ENCODE measurements around the gene NCSTN. TPM values are rescaled to one million over a fixed set of nuclear protein-coding genes. Genes with fewer than 3 reads are reported as not detected.

The NCSTN gene
- total and polyA plus RNA-seq, 4 donors, result 17.0 to 67.3 (median 53.1) TPM

- Histone ChIP-seq H3K4me3 (ENCODE audit: low read length in 2 of 2) (no peak overlapping the region), H3K4me1 (ENCODE audit: control insufficient read depth in 1 of 2, insufficient read depth in 2 of 2, low read length in 2 of 2) (no peaks in the 10 kb centered on the region), H3K36me3 (ENCODE audit: control insufficient read depth in 1 of 2, insufficient read depth in 2 of 2, low read length in 1 of 2) (no peaks in the 10 kb centered on the region), H3K9me3 (ENCODE audit: control insufficient read depth, low read length) (no peaks in the 10 kb centered on the region), H3K27ac (ENCODE audit: low read depth in 1 of 2, low read length in 2 of 2) (no peak overlapping the region), H3K27me3 (ENCODE audit: control insufficient read depth in 1 of 2, insufficient read depth in 2 of 2, low read length in 1 of 2) (peaks cover 0 to 2% of the 10 kb centered on the region in 2 donors)
- ATAC-seq (ENCODE audit: low FRiP score) (no peak), DNase-seq (no peak)
- 86 to 90% methylated on average over 3 of the region's 3 CpGs for WGBS, 2 donors
- intact Hi-C loops (cut with DNase I), result no loop called here
Observed at GRCh38 chr1:160403244-160403643, 60.1 kb downstream of the NCSTN start.

DNA sequence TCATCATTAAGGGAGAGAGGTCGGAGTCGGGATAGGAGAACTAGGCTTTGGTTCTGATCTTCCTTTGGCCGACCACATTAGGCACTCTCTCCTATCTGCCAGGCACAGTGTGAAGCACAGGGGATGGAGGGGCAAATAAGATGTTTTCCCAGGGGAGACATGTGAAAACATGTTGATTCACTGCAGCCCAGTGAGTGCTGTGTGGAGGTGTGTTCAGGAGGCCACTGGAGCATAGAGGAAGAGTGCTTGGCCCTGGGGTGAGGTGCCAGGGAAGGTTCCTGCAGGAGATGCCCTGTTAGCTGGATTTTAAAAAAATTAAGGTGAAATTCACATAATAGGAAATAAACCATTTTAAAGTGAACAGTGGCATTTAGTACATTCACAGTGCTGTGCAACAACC lies 60.9 kb downstream of the NCSTN start:
- Histone ChIP-seq H3K9me3 (ENCODE audit: control insufficient read depth, low read length) (no peaks in the 10 kb centered on the region), H3K27ac (ENCODE audit: low read depth in 1 of 2, low read length in 2 of 2) (no peak overlapping the region), H3K36me3 (ENCODE audit: control insufficient read depth in 1 of 2, insufficient read depth in 2 of 2, low read length in 1 of 2) (no peaks in the 10 kb centered on the region), H3K27me3 (ENCODE audit: control insufficient read depth in 1 of 2, insufficient read depth in 2 of 2, low read length in 1 of 2) (peaks cover 0 to 2% of the 10 kb centered on the region in 2 donors), H3K4me3 (ENCODE audit: low read length in 2 of 2) (no peak overlapping the region), H3K4me1 (ENCODE audit: control insufficient read depth in 1 of 2, insufficient read depth in 2 of 2, low read length in 2 of 2) (no peaks in the 10 kb centered on the region)
- WGBS, 2 donors, result 93% methylated on average over 3 of the region's 3 CpGs
- intact Hi-C loops (cut with DNase I), result no loop called here
- no peak for DNase-seq
- no peak for ATAC-seq (ENCODE audit: low FRiP score)

- no peaks in the 10 kb centered on the region for H3K36me3 ChIP-seq (ENCODE audit: control insufficient read depth in 1 of 2, insufficient read depth in 2 of 2, low read length in 1 of 2)
- H3K4me1 ChIP-seq (ENCODE audit: control insufficient read depth in 1 of 2, insufficient read depth in 2 of 2, low read length in 2 of 2), result no peaks in the 10 kb centered on the region
- no peak overlapping the region for H3K27ac ChIP-seq (ENCODE audit: low read depth in 1 of 2, low read length in 2 of 2)
- intact Hi-C loops (cut with DNase I), result no loop called here
- H3K27me3 ChIP-seq (ENCODE audit: control insufficient read depth in 1 of 2, insufficient read depth in 2 of 2, low read length in 1 of 2), result peaks cover 0 to 2% of the 10 kb centered on the region in 2 donors
- DNase-seq (no peak), ATAC-seq (ENCODE audit: low FRiP score) (no peak)
- no peak overlapping the region for H3K4me3 ChIP-seq (ENCODE audit: low read length in 2 of 2)
- H3K9me3 ChIP-seq (ENCODE audit: control insufficient read depth, low read length), result no peaks in the 10 kb centered on the region
- 83 to 91% methylated on average over 2 of the region's 2 CpGs for WGBS, 2 donors
Observed at GRCh38 chr1:160405331-160405877, 62.2 kb downstream of the NCSTN start.

DNA sequence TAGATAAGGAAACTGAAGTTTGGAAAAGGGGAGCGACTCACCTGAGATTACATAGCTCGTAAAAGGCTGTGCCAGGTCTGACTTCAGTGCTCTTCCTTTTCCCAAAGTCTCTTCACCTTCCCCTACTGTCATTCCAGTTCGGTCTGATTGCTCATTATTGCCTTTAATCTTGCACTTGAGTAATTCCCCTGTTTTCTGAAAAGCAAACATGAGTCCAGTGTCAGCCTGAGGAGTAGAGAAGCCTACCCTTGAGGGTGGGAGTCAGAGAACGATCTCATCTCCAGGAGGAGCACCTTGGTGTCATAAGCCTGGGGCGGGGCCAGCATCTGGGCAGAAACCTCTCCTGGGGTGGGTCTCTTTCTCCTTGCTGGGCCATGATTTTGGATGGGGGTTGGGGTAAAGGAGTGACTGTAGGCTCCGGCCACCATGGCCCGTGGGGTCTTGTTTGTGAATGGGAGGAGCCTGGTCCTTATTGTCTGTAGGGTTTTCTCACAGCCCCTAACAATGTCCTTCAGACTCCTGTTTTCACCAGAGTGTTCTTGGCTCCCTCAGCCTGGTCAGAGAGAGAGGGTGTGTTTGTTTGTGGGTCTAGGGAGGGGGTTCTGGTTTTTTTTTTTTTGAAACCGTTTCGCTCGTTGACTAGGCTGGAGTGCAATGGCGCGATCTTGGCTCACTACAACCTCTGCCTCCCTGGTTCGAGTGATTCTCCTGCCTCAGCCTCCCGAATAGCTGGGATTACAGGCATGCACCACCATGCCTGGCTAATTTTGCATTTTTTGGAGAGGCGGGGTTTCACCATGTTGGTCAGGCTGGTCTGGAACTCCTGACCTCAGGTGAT lies 63.2 kb downstream of the NCSTN start:
- Histone ChIP-seq H3K4me1 (ENCODE audit: control insufficient read depth in 1 of 2, insufficient read depth in 2 of 2, low read length in 2 of 2) (no peaks in the 10 kb centered on the region), H3K36me3 (ENCODE audit: control insufficient read depth in 1 of 2, insufficient read depth in 2 of 2, low read length in 1 of 2) (no peaks in the 10 kb centered on the region), H3K27ac (ENCODE audit: low read depth in 1 of 2, low read length in 2 of 2) (no peak overlapping the region), H3K9me3 (ENCODE audit: control insufficient read depth, low read length) (no peaks in the 10 kb centered on the region), H3K27me3 (ENCODE audit: control insufficient read depth in 1 of 2, insufficient read depth in 2 of 2, low read length in 1 of 2) (peaks cover 0 to 2% of the 10 kb centered on the region in 2 donors), H3K4me3 (ENCODE audit: low read length in 2 of 2) (no peak overlapping the region)
- ATAC-seq (ENCODE audit: low FRiP score) (no peak), DNase-seq (no peak)
- 89 to 91% methylated on average over 14 to 15 of the region's 15 CpGs for WGBS, 2 donors
- intact Hi-C loops (cut with DNase I), result no loop called here

DNA sequence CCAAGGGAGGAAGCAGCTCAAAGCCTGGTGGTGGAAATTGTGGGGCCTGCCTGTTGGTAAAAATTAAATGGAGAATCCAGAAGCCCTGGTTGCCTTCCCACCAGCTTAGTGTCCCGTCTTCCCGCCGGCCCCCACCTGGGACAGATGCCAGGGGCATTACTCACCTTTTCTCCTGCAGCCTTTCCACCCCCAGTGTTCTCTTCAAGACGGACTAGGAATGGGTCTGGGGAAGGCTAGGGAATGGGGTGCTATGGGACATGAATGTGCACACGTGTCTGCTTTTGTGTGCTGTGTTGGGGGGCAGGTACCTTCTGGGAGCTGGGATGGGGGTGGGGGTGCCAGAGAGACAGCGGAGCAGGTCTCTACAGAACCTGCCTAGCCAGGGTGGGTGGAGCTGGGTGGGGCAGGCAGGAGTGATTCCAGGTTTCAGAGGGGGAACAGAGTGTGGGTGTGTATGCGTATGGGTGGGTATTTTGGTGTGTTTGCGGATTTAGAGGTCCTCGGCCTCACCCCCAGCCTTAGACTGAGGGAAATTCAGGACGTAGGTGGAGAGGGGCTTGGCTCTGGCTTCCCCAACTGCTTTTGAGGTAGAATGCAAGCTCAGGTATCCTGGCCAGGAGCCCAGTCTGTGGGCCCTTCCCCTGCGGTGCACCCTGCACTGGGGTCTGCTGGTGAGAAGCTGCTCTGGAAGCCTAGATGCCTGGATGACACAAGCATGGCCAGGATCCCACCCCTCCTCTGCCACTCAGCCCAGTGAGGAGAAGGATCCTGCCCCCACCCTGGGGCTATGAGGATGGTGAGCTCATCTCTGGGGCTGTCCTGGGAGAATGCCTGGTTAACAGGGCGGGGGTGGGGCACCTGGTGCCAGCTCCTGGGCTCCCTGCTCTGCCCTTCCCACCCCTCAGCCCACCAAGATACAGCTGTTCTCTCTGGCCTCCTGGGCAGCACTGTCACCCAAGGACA lies 64.9 kb downstream of the NCSTN start:
- no peak overlapping the region for H3K4me3 ChIP-seq (ENCODE audit: low read length in 2 of 2)
- WGBS, 2 donors, result 75 to 80% methylated on average over 12 of the region's 12 CpGs
- no peaks in the 10 kb centered on the region for H3K4me1 ChIP-seq (ENCODE audit: control insufficient read depth in 1 of 2, insufficient read depth in 2 of 2, low read length in 2 of 2)
- no peaks in the 10 kb centered on the region for H3K27me3 ChIP-seq (ENCODE audit: control insufficient read depth in 1 of 2, insufficient read depth in 2 of 2, low read length in 1 of 2)
- no peaks in the 10 kb centered on the region for H3K36me3 ChIP-seq (ENCODE audit: control insufficient read depth in 1 of 2, insufficient read depth in 2 of 2, low read length in 1 of 2)
- intact Hi-C loops (cut with DNase I), result no loop called here
- no peaks in the 10 kb centered on the region for H3K9me3 ChIP-seq (ENCODE audit: control insufficient read depth, low read length)
- ATAC-seq (ENCODE audit: low FRiP score) (no peak), DNase-seq (no peak)
- no peak overlapping the region for H3K27ac ChIP-seq (ENCODE audit: low read depth in 1 of 2, low read length in 2 of 2)

Other genes with a start within 250 kb of the NCSTN start
- 10 to 100 TPM; 29.5 to 33.5 TPM for gene IGSF8, start 244.8 kb upstream of the NCSTN start, total RNA-seq
- 10 to 100 TPM; 10.5 to 48.0 TPM for gene IGSF8, start 244.8 kb upstream of the NCSTN start, polyA plus RNA-seq
- 10 to 100 TPM; 24.8 to 27.7 TPM for gene ATP1A2, start 227.6 kb upstream of the NCSTN start, total RNA-seq
- 10 to 100 TPM; 15.3 to 26.9 TPM for gene ATP1A2, start 227.6 kb upstream of the NCSTN start, polyA plus RNA-seq
- gene ATP1A4, start 191.8 kb upstream of the NCSTN start, total RNA-seq, result under 1 TPM in 1 of 2 donors, not detected in 1; 0.19 TPM
- gene ATP1A4, start 191.8 kb upstream of the NCSTN start, polyA plus RNA-seq, result under 1 TPM in 1 of 2 donors, not detected in 1; 0.36 TPM
- gene CASQ1, start 152.8 kb upstream of the NCSTN start, total RNA-seq, result 1 to 10 TPM; 1.6 to 4.4 TPM
- gene CASQ1, start 152.8 kb upstream of the NCSTN start, polyA plus RNA-seq, result 10 to 100 TPM in 1 of 2 donors, 1 to 10 TPM in 1; 3.5 to 15.2 TPM
- gene PEA15, start 138.0 kb upstream of the NCSTN start, total RNA-seq, result 100 to 1,000 TPM; 258 to 313 TPM
- gene PEA15, start 138.0 kb upstream of the NCSTN start, polyA plus RNA-seq, result 100 to 1,000 TPM; 296 to 350 TPM
- 100 to 1,000 TPM; 134 to 152 TPM for gene DCAF8, start 80.8 kb upstream of the NCSTN start, total RNA-seq
- 100 to 1,000 TPM in 1 of 2 donors, 10 to 100 TPM in 1; 39.2 to 128 TPM for gene DCAF8, start 80.8 kb upstream of the NCSTN start, polyA plus RNA-seq
- gene PEX19, start 58.2 kb upstream of the NCSTN start, total RNA-seq, result 10 to 100 TPM; 44.8 to 55.1 TPM
- gene PEX19, start 58.2 kb upstream of the NCSTN start, polyA plus RNA-seq, result 10 to 100 TPM; 32.2 to 32.3 TPM
- 100 to 1,000 TPM; 174 to 193 TPM for gene COPA, start 133 bp upstream of the NCSTN start, total RNA-seq
- 10 to 100 TPM; 44.5 to 91.6 TPM for gene COPA, start 133 bp upstream of the NCSTN start, polyA plus RNA-seq
- under 1 TPM; 0.13 to 0.24 TPM for gene NHLH1, start 23.7 kb downstream of the NCSTN start, total RNA-seq
- gene NHLH1, start 23.7 kb downstream of the NCSTN start, polyA plus RNA-seq, result not detected
- gene VANGL2, start 57.2 kb downstream of the NCSTN start, total RNA-seq, result 1 to 10 TPM; 1.3 to 4.4 TPM
- gene VANGL2, start 57.2 kb downstream of the NCSTN start, polyA plus RNA-seq, result under 1 TPM; 0.26 to 0.50 TPM
- 1 to 10 TPM; 1.2 to 1.5 TPM for gene SLAMF6, start 179.9 kb downstream of the NCSTN start, total RNA-seq
- 1 to 10 TPM in 1 of 2 donors, not detected in 1; 1.5 TPM for gene SLAMF6, start 179.9 kb downstream of the NCSTN start, polyA plus RNA-seq
- gene CD84, start 236.1 kb downstream of the NCSTN start, total RNA-seq, result 10 to 100 TPM; 10.8 to 22.9 TPM
- gene CD84, start 236.1 kb downstream of the NCSTN start, polyA plus RNA-seq, result 1 to 10 TPM in 1 of 2 donors, under 1 TPM in 1; 0.41 to 4.1 TPM